GM21360 (cell line): ENCODE data around the gene CDX4.
"Not testable (repeated sequence)": the region's sequence is repeated elsewhere in the genome, so short reads cannot be mapped to it uniquely, and the experiment has no call there.

Source experiments
- ATAC-seq: cut with Tn5 transposase; IDR thresholded peaks from one replicate; pipeline ENCODE4 v1.9.1; 2021; ENCODE audit warnings: mild to moderate bottlenecking, moderate library complexity; ENCODE audit not compliant: unreplicated experiment

Gene CDX4

GRCh38 chrX:73446831-73447230 lies at the start of gene CDX4:
CDX4 (plus strand) TSS chrX:73447053; CDS start chrX:73447254, 201 bp downstream.
- no peak for ATAC-seq

GRCh38 chrX:73398185-73398914 lies 48.5 kb upstream of the CDX4 start:
- ATAC-seq = no peak

GRCh38 chrX:73400136-73400748 lies 46.6 kb upstream of the CDX4 start:
- ATAC-seq = no peak

DNA sequence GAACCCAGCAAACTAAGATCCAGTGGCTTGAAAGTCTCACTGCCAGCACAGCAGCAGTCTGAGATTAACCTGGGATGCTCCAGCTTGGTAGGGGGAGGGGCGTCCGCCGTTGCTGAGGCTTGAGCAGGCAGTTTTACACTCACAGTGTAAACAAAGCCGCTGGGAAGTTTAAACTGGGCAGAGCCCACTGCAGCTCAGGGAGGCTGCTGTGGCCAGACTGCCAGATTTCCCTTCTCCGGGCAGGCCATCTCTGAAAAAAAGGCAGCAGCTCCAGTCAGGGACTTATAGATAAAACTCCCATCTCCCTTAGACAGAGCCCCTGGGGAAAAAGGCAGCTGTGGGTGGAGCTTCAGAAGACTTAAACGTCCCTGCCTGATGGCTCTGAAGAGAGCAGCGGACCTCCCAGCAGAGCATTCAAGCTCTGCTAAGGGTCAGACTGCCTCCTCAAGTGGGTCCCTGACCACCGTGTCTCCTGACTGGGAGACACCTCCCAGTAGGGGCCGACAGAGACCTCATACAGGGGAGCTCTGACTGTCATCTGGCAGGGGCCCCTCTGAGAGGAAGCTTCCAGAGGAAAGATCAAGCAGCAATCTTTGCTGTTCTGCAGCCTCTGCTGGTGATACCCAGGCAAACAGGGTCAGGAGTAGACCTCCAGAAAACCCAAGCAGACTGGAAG lies 45.1 kb upstream of the CDX4 start:
- ATAC-seq = no peak

DNA sequence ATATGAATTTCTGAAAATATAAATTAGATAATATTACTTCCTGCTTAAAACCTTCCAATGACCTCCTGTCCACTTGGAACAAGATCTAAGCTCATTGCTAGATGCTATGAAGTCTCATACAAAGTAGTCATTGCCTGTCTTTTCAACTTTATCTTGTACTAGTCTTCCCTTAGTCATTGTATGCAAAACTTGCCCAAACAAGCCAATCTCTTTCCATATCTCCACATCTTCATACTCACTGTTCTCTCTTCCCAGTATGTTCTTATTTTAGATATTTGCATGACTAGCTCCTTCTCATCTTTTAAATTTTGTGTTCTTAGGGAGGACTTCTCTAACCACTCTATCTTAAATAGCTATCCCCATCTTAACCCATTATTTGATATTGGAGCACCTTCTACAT lies 33.9 kb upstream of the CDX4 start:
- no peak for ATAC-seq

DNA sequence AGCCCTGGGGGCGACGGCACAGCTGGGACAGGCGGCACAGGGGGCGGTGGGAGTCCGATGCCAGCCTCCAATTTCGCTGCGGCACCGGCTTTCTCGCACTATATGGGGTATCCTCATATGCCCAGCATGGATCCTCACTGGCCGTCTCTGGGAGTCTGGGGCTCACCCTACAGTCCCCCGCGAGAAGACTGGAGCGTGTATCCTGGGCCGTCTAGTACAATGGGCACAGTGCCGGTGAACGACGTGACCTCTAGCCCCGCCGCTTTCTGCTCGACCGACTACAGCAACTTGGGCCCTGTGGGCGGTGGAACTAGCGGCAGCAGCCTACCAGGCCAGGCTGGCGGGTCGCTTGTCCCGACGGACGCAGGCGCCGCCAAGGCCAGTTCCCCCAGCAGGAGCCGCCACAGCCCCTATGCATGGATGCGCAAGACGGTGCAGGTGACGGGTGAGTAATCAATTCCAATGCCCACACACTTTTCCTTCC lies 500 bp downstream of the CDX4 start:
- no peak for ATAC-seq

- no peak for ATAC-seq
These were observed 1.5 kb downstream of the CDX4 start for GRCh38 chrX:73448379-73448778.

GRCh38 chrX:73455171-73455570 lies 8.3 kb downstream of the CDX4 start:
- ATAC-seq = no peak

DNA sequence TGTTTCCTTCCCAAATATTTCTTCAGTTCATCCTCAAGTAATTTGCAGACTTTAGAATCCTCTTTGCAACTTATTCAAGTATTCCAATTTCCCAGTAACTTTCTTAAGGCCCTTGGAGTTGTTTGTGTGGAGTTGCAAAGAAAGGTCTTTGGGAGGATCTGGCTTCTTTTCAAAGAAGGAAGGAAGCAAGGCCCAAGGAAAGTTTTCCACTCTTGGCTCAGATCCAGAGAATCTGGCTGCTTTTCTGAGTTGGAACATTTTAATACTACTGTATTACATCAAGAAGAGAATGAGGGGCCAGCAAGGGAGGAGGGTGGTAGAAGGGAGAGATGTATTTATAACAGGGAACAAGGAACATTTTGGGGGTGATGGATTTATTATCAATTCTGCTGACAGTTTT lies 10.5 kb downstream of the CDX4 start:
- ATAC-seq = no peak

- no peak for ATAC-seq
These were observed 21.5 kb downstream of the CDX4 start for GRCh38 chrX:73468376-73468775.

- no peak for ATAC-seq
These were observed 32.1 kb downstream of the CDX4 start for GRCh38 chrX:73478961-73479360.

- no peak for ATAC-seq
These were observed 34.7 kb downstream of the CDX4 start for GRCh38 chrX:73481521-73481920.

DNA sequence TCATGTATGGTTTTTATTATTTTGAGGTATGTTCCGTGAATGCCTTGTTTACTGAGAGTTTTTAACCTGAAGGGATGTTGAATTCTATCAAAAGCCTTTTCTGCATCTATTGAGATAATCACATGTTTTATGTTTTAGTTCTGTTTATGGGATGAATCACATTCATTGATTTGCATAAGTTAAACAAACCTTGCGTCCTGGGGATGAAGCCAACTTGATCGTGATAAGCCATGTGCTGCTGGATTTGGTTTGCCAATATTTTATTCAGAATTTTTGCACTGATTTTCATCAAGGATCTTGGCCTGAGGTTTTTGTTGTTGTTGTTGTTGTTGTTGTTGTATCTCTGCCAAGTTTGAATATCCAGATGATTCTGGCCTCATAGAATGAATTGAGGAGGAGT lies 43.8 kb downstream of the CDX4 start:
- ATAC-seq = no peak

GRCh38 chrX:73492178-73492577 lies 45.3 kb downstream of the CDX4 start:
- not testable (repeated sequence) for ATAC-seq
